Heart left ventricle (tissue), 16 donors: ENCODE measurements around the gene RPL39L. TPM values are rescaled to one million over a fixed set of nuclear protein-coding genes. Genes with fewer than 3 reads are reported as not detected.
"Not testable (repeated sequence)": the region's sequence is repeated elsewhere in the genome, so short reads cannot be mapped to it uniquely, and the experiment has no call there.

ENCODE experiments used
- ATAC-seq, 4 donors: fragments of 200-7000 bp; cut with Tn5 transposase; one replicate each; pipeline ENCODE4 v1.9.1; 2020 to 2022; ENCODE audit warnings: moderate library complexity in 4 of 4, mild to moderate bottlenecking in 3 of 4, moderate number of reproducible peaks in 1 of 4
- DNase-seq, 5 donors: peaks; one replicate each; pipeline ENCODE4 v3.0.0-alpha.2; 2020
- H3K27ac ChIP-seq, 12 donors: fragments of 200-600 bp; sonication (generic) in 4 of 12; one replicate each; pipeline versions ENCODE4 v1.5.0 to v1.8.0; 2016 to 2022; ENCODE audit warnings: mild to moderate bottlenecking in 2 of 12
- H3K27me3 ChIP-seq, 9 donors: fragments of 200-600 bp; sonication (generic) in 2 of 9; one replicate each; pipeline versions ENCODE4 v1.5.1 to v1.8.0; 2016 to 2022; ENCODE audit warnings: mild to moderate bottlenecking in 3 of 9
- H3K36me3 ChIP-seq, 9 donors: fragments of 200-600 bp; sonication (generic) in 2 of 9; one replicate each; pipeline versions ENCODE4 v1.5.0 to v1.8.0; 2018 to 2022; ENCODE audit warnings: mild to moderate bottlenecking in 2 of 9
- H3K4me1 ChIP-seq, 12 donors: fragments of 200-600 bp; sonication (generic) in 4 of 12; one replicate each; pipeline versions ENCODE4 v1.5.0 to v1.8.0; 2016 to 2022; ENCODE audit warnings: mild to moderate bottlenecking in 3 of 12
- H3K4me3 ChIP-seq, 12 donors: fragments of 200-600 bp; sonication (generic) in 4 of 12; one replicate each; pipeline versions ENCODE4 v1.5.0 to v1.8.0; 2017 to 2022; ENCODE audit warnings: mild to moderate bottlenecking in 9 of 12, moderate library complexity in 4 of 12
- H3K9me3 ChIP-seq, 12 donors: fragments of 200-600 bp; sonication (generic) in 4 of 12; one replicate each; pipeline versions ENCODE4 v1.5.0 to v1.8.0; 2016 to 2022; ENCODE audit warnings: mild to moderate bottlenecking in 1 of 12
- POLR2A ChIP-seq, 2 donors: fragments of 450-650 bp; IDR thresholded peaks; one replicate each; pipeline ENCODE4 v1.6.1; 2017; ENCODE audit warnings: antibody characterized with exemption in 2 of 2, mild to moderate bottlenecking in 2 of 2, moderate library complexity in 2 of 2
- WGBS, 4 donors: extraction: QIAGEN DNeasy Blood & Tissue Kit in 2 of 4; methylation state at CpG; one replicate each; pipeline versions ENCODE4 v1.1.5 to v1.1.7; 2013 to 2018; 5-methylcytosine and 5-hydroxymethylcytosine counted together
- intact Hi-C, 10 donors: fragments of 100-400 bp; cut with DNase I; formaldehyde crosslinking; loops; one replicate each; pipeline versions ENCODE4 v1.11.1 to v1.14.2; 2022
- polyA plus RNA-seq, 2 donors: library from polyadenylated mRNA; stranded (reverse); fragments of 200-250 nt; gene quantifications; one replicate each; pipeline ENCODE4 v1.2.3, GENCODE V29; 2013
- total RNA-seq, 9 donors: library from RNA; depleted of rRNA in 2 of 9; stranded (reverse); fragments of >200 nt in 2 of 9; fragmentation: NEBNext Ultra II Directional in 3 of 9; extraction: Animal tissue kit (Norgen Biotek cat#: 25700) in 3 of 9; gene quantifications; one replicate each; pipeline versions ENCODE4 v1.1.0 to v1.2.4, GENCODE V29; 2016 to 2023
- TF ChIP-seq, protein P1 (sequence below), 12 donors: fragments of 200-600 bp; sonication (generic) in 4 of 12; IDR thresholded peaks; one replicate each; pipeline versions ENCODE4 v1.5.0 to v1.8.0; 2018 to 2022; ENCODE audit warnings: antibody characterized with exemption in 12 of 12, mild to moderate bottlenecking in 5 of 12
- donor health status: ischemic (EF 13 %, LVEDD 7.1; RV severe dilation, severe dysfunction).
- donor health status: healthy with polysubstance abuse.
- donor health status: DM: no; HTN: yes; CAD: no.
- donor health status: DM: no; HTN: no; CAD: no.
- donor health status: ischemic (EF 25% LVEDD 6.9; RV normal size, moderate dysfunction).
- donor health status: ischemic (EF 25% LVEDD 5.7; RV mildly dilated, moderate dysfunction).
- donor health status: healthy.
- donor health status: DM: yes; HTN: yes; CAD: no.
- donor health status: ischemic (EF 35%, LVEDD 5.7; RV mildly dilated, moderate dysfunction).
- donor health status: nonischemic (EF 11% LVEDD 7.7; RV severe dilation, severe dysfunction).
- donor health status: DM: yes; HTN: yes; CAD: no.
- donor health status: PGD.
- donor health status: ischemic (EF 29% LVEDD 5.4; RV normal size, mild dysfunction).
- donor health status: nonischemic (EF 23%, LVEDD 6.1; RV moderate dilation, normal function).

The RPL39L gene
- total and polyA plus RNA-seq, 11 donors = 1.9 to 16.3 (median 4.6) TPM

DNA sequence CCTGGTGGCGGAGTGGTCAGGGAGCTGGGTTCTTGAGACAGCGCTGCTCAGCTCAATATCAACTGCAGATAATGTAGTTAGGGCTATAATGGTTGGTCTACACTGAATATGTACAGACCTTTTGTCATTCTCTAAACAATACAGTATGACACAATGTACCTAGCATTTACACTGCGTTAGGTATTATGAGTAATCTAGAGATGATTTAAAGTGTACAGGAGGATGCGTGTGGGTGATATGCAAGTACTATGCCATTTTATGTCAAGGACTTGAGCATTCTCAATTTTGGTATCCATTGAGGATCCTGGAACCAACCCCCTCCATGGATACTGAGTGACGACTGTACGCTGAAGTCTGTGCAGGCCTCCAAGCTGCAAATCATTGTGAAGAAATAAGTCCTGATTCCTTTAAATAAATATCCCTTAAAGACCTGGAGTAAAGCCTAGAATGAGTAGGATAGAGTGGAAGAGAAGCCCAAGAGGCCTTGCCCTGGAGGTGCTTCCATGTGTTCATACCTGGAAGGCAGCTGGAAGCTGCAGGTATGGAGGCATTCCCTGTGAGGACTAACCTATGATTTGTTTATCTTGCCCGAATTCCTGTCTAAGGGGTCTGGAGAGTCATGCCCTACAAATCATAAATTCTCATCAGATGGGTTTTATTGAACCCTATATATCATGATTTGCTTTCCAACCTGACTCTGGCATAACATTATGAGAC lies 42.3 kb upstream of the RPL39L start:
- H3K27me3 ChIP-seq = no peaks in the 10 kb centered on the region
- intact Hi-C loops = no loop called here
- no peak overlapping the region for H3K4me3 ChIP-seq
- no peak overlapping the region for H3K27ac ChIP-seq
- no peaks in the 10 kb centered on the region for H3K36me3 ChIP-seq
- TF ChIP-seq, protein P1, sequence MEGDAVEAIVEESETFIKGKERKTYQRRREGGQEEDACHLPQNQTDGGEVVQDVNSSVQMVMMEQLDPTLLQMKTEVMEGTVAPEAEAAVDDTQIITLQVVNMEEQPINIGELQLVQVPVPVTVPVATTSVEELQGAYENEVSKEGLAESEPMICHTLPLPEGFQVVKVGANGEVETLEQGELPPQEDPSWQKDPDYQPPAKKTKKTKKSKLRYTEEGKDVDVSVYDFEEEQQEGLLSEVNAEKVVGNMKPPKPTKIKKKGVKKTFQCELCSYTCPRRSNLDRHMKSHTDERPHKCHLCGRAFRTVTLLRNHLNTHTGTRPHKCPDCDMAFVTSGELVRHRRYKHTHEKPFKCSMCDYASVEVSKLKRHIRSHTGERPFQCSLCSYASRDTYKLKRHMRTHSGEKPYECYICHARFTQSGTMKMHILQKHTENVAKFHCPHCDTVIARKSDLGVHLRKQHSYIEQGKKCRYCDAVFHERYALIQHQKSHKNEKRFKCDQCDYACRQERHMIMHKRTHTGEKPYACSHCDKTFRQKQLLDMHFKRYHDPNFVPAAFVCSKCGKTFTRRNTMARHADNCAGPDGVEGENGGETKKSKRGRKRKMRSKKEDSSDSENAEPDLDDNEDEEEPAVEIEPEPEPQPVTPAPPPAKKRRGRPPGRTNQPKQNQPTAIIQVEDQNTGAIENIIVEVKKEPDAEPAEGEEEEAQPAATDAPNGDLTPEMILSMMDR (IDR thresholded peaks at IDR 0.05) = no peak
- no peak for TF ChIP-seq POLR2A (IDR thresholded peaks at IDR 0.05)
- ATAC-seq (no peak), DNase-seq (no peak)
- WGBS, 4 donors = 93 to 98% (median 95%) methylated on average over 7 of the region's 7 CpGs
- H3K9me3 ChIP-seq = no peaks in the 10 kb centered on the region
- H3K4me1 ChIP-seq = peaks cover 0 to 23% (median 12%) of the 10 kb centered on the region in 12 donors

DNA sequence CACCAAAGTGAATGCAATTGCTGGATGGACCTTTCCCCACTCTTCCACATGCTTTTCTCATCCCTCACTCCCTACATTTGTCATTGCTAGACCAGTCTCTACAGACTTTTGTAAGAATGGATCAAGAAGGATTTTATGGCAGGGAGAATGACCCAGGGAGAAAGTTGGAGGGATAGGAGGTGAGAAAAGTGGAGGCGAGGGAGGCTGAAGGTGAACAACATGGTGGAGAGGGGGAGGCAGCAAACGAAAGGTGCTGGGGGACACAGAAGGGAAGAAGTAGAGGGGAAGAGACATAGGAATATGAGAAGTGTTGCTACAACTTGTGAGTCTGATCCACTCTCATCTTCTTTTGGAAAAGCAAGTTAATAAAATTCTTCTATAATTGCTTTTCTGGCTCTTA lies 33.6 kb upstream of the RPL39L start:
- H3K27ac ChIP-seq = no peak overlapping the region
- no peak for TF ChIP-seq POLR2A (IDR thresholded peaks at IDR 0.05)
- TF ChIP-seq, protein P1 (IDR thresholded peaks at IDR 0.05) = no peak

DNA sequence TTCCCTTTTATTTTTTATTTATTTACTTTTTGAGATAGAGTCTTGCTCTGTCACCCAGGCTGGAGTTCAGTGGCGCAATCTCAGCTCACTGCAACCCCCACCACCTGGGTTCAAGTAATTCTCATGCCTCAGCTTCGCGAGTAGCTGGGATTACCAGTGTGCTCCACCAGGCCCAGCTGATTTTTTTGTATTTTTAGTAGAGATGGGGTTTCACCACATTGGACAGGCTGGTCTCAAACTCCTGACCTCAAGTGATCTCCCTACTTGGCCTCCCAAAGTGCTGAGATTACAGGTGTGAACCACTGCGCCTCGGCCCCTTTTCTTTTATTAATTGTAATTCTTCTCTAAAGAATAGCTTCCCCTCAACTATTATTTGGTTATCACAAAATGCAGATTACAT lies 31.6 kb upstream of the RPL39L start:
- WGBS, 4 donors = 92 to 96% (median 95%) methylated on average over 5 of the region's 5 CpGs
- H3K4me3 ChIP-seq, intact Hi-C loops, ATAC-seq, H3K36me3 ChIP-seq, DNase-seq, H3K9me3 ChIP-seq, H3K27me3 ChIP-seq, H3K27ac ChIP-seq: not testable (repeated sequence)
- peaks cover 0 to 31% (median 10%) of the 10 kb centered on the region in 12 donors for H3K4me1 ChIP-seq

More for the DNA sequence above, 33.6 kb upstream of the RPL39L start:
- DNase-seq (no peak), ATAC-seq (no peak)
- Histone ChIP-seq H3K36me3 (no peaks in the 10 kb centered on the region), H3K4me3 (no peak overlapping the region), H3K27me3 (no peaks in the 10 kb centered on the region), H3K9me3 (no peaks in the 10 kb centered on the region), H3K4me1 (peaks cover 0 to 23% (median 9%) of the 10 kb centered on the region in 12 donors)
- intact Hi-C loops = no loop called here
- WGBS, 4 donors = 91 to 99% (median 94%) methylated on average over 2 of the region's 2 CpGs

DNA sequence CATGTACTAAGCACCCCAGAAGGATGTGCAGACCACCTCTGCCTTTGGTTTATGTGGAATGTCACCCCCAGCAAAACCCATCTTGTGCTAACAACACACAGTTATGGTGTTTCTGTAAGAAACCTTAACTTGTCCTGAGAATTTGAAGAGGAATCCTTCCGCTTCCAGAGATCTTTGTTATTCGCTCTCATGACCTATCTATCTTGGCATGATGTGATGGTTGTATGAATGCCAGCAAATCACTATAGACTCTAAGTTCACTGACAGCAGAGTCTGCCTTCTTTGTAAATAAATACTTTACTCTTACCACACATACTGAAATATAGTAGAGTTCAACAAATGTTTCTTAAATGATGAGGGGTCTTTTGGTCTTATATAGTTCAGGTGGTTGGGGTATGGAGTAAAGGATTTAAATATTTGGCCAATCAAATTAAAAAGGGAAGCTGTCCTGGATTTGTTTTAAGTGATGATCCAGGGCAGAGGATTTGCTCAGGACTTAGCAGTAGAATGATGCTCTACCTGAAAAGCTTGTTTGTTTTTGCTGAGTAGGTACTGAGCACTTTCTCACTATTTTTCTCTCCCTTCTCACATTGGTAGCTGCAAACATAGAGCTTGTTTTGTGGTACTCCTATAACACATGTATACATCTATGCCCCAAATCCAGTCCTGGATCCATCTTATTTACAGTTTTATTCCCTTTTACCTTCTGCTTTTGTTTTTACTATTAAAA lies 30.1 kb upstream of the RPL39L start:
- H3K4me1 ChIP-seq = peaks cover 0 to 33% (median 10%) of the 10 kb centered on the region in 12 donors
- no peak for ATAC-seq
- no peaks in the 10 kb centered on the region for H3K27me3 ChIP-seq
- no peaks in the 10 kb centered on the region for H3K9me3 ChIP-seq
- intact Hi-C loops = loop anchor here in 4 of 10 donors (5.0 to 10.0 kb wide), 5 partner anchors 55 to 555 kb away; partner anchors contain the start of genes AHSG (in 4 of the 4) and ST6GAL1 (in 1 of the 4)
- H3K4me3 ChIP-seq = no peak overlapping the region
- no peak for DNase-seq
- H3K27ac ChIP-seq = peak overlapping the region in 2 of 12 donors; percentile 10 to 25
- H3K36me3 ChIP-seq = no peaks in the 10 kb centered on the region
- 28 to 42% (median 36%) methylated on average over 2 of the region's 2 CpGs for WGBS, 4 donors
- TF ChIP-seq, protein P1 (IDR thresholded peaks at IDR 0.05) = no peak
- no peak for TF ChIP-seq POLR2A (IDR thresholded peaks at IDR 0.05)
